ENCODE measurements around the gene FOXO3.
"Not testable (repeated sequence)": the region's sequence is repeated elsewhere in the genome, so short reads cannot be mapped to it uniquely, and the experiment has no call there.

FOXO3 gene

GRCh38 chr6:108673153-108673552, 112.4 kb downstream of the FOXO3 start:
- H3K4me3 ChIP-seq (ENCODE audit: low read length): no peak overlapping the region
- TF ChIP-seq, protein P1, sequence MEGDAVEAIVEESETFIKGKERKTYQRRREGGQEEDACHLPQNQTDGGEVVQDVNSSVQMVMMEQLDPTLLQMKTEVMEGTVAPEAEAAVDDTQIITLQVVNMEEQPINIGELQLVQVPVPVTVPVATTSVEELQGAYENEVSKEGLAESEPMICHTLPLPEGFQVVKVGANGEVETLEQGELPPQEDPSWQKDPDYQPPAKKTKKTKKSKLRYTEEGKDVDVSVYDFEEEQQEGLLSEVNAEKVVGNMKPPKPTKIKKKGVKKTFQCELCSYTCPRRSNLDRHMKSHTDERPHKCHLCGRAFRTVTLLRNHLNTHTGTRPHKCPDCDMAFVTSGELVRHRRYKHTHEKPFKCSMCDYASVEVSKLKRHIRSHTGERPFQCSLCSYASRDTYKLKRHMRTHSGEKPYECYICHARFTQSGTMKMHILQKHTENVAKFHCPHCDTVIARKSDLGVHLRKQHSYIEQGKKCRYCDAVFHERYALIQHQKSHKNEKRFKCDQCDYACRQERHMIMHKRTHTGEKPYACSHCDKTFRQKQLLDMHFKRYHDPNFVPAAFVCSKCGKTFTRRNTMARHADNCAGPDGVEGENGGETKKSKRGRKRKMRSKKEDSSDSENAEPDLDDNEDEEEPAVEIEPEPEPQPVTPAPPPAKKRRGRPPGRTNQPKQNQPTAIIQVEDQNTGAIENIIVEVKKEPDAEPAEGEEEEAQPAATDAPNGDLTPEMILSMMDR (IDR thresholded peaks at IDR 0.05; ENCODE audit: insufficient read depth, low read depth, low read length, missing control alignments): no peak
- DNase-seq (ENCODE audit: low read depth): no peak

- H3K4me3 ChIP-seq (ENCODE audit: low read length): no peak overlapping the region
- DNase-seq (ENCODE audit: low read depth): peak; percentile 87
- TF ChIP-seq, protein P1 (IDR thresholded peaks at IDR 0.05; ENCODE audit: insufficient read depth, low read depth, low read length, missing control alignments): no peak
These were observed 112.9 kb downstream of the FOXO3 start for GRCh38 chr6:108673602-108674001.

DNA sequence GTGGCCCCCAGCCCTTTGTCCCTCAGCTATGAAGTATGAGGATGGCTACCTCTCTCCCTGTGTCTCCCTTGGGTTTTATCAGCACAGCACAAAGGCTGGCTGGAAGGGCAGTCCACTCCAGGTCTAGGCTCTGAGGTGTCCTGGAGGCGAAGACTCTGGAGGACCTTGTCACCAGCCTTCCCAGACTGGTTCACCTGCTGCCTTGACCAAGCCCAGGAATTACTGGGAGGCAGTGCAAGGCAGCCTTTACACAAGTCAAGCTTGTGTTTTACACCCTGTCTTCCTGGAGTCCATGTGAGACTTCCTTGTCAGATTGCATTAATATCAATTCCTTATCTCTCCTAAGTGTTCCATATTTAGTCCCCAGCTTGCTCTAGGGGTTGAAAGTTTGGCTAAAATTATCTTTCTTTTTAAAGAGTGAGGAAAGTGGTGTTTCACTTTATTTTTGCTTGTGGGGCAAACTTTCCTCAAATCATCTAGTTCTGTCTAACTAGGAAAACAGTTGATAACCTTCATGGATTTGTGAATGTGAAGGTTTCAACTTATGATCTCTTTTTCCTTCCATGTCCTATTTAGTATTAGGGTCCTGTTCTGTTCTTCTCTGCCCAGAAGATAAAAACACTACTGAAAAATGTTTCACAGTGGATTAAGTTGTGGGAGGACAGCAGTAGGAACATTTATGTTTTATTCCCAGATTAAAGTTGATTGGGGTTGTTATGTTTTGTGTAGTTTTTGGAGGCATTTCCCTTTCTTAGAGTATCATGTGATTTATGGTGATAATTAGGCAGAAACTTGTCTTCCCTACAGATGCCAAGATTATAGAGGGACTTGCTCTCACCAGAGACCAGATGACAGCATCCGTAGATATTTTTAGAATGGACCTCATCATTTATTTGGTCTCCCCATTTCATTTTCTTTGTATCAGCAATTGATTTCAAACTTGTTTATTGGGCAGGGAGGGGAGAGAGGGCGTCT, 114.8 kb downstream of the FOXO3 start:
- TF ChIP-seq, protein P1 (IDR thresholded peaks at IDR 0.05; ENCODE audit: insufficient read depth, low read depth, low read length, missing control alignments): no peak
- no peak overlapping the region for H3K4me3 ChIP-seq (ENCODE audit: low read length)
- DNase-seq (ENCODE audit: low read depth): no peak

DNA sequence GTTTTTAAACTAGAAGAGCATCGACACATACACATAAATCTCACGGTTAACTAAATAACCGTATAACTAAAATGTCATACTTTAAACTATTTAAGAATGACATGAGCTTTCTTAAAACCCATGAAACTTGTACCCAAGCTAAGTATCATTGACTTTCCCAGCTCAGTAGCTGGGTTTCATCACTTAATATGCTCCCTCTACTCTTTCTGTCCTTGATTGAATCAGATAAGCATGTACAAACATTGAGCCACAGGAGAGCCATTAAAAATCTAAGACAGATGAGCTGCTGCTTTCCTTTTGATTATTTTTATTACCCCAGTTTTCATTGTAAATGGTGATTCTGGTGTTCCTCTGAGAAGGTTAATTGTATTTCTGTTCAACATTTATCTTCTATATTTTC, 115.8 kb downstream of the FOXO3 start:
- TF ChIP-seq, protein P1 (IDR thresholded peaks at IDR 0.05; ENCODE audit: insufficient read depth, low read depth, low read length, missing control alignments): no peak
- DNase-seq (ENCODE audit: low read depth): no peak
- H3K4me3 ChIP-seq (ENCODE audit: low read length): no peak overlapping the region

GRCh38 chr6:108677357-108677756, 116.6 kb downstream of the FOXO3 start:
- H3K4me3 ChIP-seq (ENCODE audit: low read length): no peak overlapping the region
- TF ChIP-seq, protein P1 (IDR thresholded peaks at IDR 0.05; ENCODE audit: insufficient read depth, low read depth, low read length, missing control alignments): no peak
- no peak for DNase-seq (ENCODE audit: low read depth)

- DNase-seq (ENCODE audit: low read depth): no peak
- TF ChIP-seq, protein P1 (IDR thresholded peaks at IDR 0.05; ENCODE audit: insufficient read depth, low read depth, low read length, missing control alignments): no peak
These were observed 117.2 kb downstream of the FOXO3 start for GRCh38 chr6:108677894-108678293.

GRCh38 chr6:108680314-108680713, 119.6 kb downstream of the FOXO3 start:
- not testable (repeated sequence) for H3K4me3 ChIP-seq (ENCODE audit: low read length); DNase-seq (ENCODE audit: low read depth)

More at GRCh38 chr6:108677894-108678293, 117.2 kb downstream of the FOXO3 start:
- no peak overlapping the region for H3K4me3 ChIP-seq (ENCODE audit: low read length)

- H3K4me3 ChIP-seq (ENCODE audit: low read length); DNase-seq (ENCODE audit: low read depth): not testable (repeated sequence)
These were observed 121.0 kb downstream of the FOXO3 start for GRCh38 chr6:108681721-108682120.

DNA sequence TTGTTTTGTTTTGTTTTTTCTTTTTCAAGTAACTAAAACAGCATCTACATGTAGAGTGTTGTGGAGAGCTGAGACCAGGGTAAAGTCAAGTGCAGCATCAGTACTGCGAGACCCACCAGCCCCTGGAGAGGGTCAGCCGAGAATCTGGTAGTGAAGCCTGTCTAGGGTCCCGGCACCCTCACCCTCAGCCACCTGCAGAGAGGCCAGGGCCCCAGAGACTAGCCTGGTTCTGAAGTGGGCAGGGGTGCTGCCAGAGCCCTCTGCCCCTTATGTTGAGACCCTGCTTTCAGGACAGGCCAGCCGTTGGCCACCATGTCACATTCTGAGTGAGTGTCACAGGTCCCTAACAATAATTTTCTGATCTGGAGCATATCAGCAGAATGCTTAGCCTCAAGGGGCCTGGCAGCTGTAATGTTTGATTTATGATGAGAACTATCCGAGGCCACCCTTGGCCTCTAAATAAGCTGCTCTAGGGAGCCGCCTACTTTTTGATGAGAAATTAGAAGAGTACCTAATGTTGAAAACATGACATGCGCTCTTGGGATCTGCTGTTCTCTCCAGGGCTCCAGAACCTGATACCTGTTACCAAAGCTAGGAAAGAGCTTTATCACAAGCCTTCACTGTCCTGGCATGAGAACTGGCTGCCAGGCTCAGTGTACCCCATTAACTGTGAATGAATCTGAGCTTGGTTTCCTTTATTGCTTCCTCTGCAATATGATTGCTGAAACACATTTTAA, 121.8 kb downstream of the FOXO3 start:
- not testable (repeated sequence) for DNase-seq (ENCODE audit: low read depth); H3K4me3 ChIP-seq (ENCODE audit: low read length)

DNA sequence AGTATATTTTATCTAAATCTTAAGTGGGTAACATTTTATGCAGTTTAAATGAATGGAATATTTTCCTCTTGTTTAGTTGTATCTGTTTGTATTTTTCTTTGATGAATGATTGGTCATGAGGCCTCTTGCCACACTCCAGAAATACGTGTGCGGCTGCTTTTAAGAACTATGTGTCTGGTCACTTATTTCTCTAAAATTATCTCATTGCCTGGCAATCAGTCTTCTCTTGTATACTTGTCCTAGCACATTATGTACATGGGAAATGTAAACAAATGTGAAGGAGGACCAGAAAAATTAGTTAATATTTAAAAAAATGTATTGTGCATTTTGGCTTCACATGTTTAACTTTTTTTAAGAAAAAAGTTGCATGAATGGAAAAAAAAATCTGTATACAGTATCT, 123.3 kb downstream of the FOXO3 start:
- DNase-seq (ENCODE audit: low read depth); H3K4me3 ChIP-seq (ENCODE audit: low read length): not testable (repeated sequence)
